ENCODE results near the gene CDK19. TPM values are rescaled to one million over a fixed set of nuclear protein-coding genes. Genes with fewer than 3 reads are reported as not detected.
"Not testable (repeated sequence)": the region's sequence is repeated elsewhere in the genome, so short reads cannot be mapped to it uniquely, and the experiment has no call there.

The CDK19 gene
- total RNA-seq, 4 donors from 2014 or later = 3.0 to 7.4 (median 6.3) TPM

DNA sequence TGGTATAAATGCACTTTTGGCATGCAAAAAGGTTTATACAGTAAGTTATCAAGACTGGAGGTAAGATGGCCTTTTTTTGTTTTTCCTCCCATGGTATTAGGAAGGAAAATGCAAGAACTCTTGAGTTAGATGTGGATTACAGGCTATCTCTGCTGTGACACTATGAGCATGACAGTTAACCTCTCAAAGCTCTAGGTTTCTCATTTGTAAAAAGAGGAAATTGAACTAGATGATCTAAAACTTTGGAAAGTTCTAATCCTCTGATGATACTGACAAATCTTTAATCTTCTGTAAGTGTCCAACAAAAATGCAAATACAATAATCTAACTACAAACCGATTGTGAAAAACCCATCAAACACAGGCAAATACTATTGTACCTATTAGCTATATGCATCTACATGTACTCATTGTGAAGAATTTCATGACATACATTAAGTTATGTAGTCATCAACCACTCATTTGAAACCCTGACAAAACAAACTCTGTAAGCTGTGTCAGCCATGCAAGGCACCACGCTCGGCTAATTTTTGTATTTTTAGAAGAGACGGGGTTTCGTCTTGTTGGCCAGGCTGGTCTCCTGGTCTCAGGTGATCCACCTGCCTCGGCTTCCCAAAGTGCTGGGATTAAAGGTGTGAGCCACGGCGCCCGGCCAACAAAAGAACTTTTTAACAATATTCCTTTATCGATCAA lies 4.2 kb downstream of the CDK19 start:
- Histone ChIP-seq H3K27ac (no peak overlapping the region), H3K27me3 (no peaks in the 10 kb centered on the region), H3K36me3 (no peaks in the 10 kb centered on the region), H3K9me3 (no peaks in the 10 kb centered on the region), H3K4me3 (no peak overlapping the region), H3K4me1 (peaks cover 16 to 20% of the 10 kb centered on the region in 2 donors)
- DNase-seq (no peak), ATAC-seq (no peak)
- in situ Hi-C loops (cut with MboI; ENCODE audit: low sequenced_read_pairs in 4 of 4) (loop anchor here (10.0 kb wide), 2 partner anchors 64 to 144 kb away; partner anchors contain the start of genes AMD1 (in 2 of the 4) and GTF3C6 (in 2 of the 4)), intact Hi-C loops (cut with DNase I; ENCODE audit: low total_unique reads) (loop anchor here (10.0 kb wide), 2 partner anchors 626 to 854 kb away; partner anchors contain the start of gene CDC40)
- TF ChIP-seq POLR2A (IDR thresholded peaks at IDR 0.05) = no peak
- TF ChIP-seq, protein P1, sequence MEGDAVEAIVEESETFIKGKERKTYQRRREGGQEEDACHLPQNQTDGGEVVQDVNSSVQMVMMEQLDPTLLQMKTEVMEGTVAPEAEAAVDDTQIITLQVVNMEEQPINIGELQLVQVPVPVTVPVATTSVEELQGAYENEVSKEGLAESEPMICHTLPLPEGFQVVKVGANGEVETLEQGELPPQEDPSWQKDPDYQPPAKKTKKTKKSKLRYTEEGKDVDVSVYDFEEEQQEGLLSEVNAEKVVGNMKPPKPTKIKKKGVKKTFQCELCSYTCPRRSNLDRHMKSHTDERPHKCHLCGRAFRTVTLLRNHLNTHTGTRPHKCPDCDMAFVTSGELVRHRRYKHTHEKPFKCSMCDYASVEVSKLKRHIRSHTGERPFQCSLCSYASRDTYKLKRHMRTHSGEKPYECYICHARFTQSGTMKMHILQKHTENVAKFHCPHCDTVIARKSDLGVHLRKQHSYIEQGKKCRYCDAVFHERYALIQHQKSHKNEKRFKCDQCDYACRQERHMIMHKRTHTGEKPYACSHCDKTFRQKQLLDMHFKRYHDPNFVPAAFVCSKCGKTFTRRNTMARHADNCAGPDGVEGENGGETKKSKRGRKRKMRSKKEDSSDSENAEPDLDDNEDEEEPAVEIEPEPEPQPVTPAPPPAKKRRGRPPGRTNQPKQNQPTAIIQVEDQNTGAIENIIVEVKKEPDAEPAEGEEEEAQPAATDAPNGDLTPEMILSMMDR (IDR thresholded peaks at IDR 0.05 in 4 of 5, conservative IDR thresholded peaks at IDR 0.05 in 1 of 5) = no peak

DNA sequence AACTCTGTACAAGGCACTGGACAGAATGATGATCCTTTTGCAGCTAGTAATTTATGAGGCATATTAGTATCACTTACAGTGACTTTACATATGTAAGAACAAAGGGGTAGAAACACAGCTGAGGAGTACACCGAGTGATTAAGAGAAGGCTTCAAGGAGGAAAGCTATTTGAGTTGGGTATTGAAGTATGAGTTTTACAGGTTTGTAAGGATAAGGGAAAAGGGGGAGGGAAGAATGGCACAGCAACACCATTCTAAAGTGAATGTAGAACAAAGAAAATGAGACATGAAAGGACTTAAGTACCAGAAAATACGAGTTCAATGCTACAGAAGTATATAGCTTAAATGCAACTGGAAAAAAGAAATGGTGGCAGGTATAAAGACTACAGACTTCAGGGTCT lies 5.5 kb downstream of the CDK19 start:
- ATAC-seq (no peak), DNase-seq (no peak)
- Histone ChIP-seq H3K9me3 (no peaks in the 10 kb centered on the region), H3K27me3 (no peaks in the 10 kb centered on the region), H3K27ac (no peak overlapping the region), H3K36me3 (no peaks in the 10 kb centered on the region), H3K4me3 (no peak overlapping the region), H3K4me1 (peaks cover 15 to 20% of the 10 kb centered on the region in 2 donors)
- intact Hi-C loops (cut with DNase I; ENCODE audit: low total_unique reads) = loop anchor here (10.0 kb wide), 2 partner anchors 625 to 855 kb away; partner anchors contain the start of gene CDC40
- TF ChIP-seq, protein P1 (IDR thresholded peaks at IDR 0.05 in 4 of 5, conservative IDR thresholded peaks at IDR 0.05 in 1 of 5) = no peak
- no peak for TF ChIP-seq POLR2A (IDR thresholded peaks at IDR 0.05)
- in situ Hi-C loops (cut with MboI; ENCODE audit: low sequenced_read_pairs in 4 of 4) = loop anchor here (5.0 to 10.0 kb wide), 3 partner anchors 65 to 145 kb away; partner anchors contain the start of genes AMD1 (in 2 of the 4) and GTF3C6 (in 2 of the 4)

DNA sequence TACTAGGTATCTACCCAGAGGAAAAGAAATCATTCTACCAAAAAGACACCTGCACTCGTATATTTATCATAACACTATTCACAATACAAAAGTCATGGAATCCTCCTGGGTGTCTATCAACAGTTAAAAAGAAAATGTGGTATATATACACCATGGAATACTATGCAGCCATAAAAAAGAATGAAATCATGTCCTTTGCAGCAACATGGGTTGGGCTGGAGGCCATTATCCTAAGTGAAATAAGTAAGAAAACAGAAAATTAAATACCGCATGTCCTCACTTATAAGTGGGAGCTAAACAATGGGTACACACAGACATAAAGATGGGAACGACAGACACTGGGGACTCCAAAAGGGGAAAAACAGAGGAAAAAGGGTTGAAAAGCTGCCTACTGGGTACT lies 13.1 kb downstream of the CDK19 start:
- ATAC-seq; intact Hi-C loops (cut with DNase I; ENCODE audit: low total_unique reads); in situ Hi-C loops (cut with MboI; ENCODE audit: low sequenced_read_pairs in 4 of 4); H3K27ac ChIP-seq; H3K9me3 ChIP-seq; H3K27me3 ChIP-seq; H3K4me3 ChIP-seq; DNase-seq; H3K36me3 ChIP-seq: not testable (repeated sequence)
- peaks cover 11 to 18% of the 10 kb centered on the region in 2 donors for H3K4me1 ChIP-seq

DNA sequence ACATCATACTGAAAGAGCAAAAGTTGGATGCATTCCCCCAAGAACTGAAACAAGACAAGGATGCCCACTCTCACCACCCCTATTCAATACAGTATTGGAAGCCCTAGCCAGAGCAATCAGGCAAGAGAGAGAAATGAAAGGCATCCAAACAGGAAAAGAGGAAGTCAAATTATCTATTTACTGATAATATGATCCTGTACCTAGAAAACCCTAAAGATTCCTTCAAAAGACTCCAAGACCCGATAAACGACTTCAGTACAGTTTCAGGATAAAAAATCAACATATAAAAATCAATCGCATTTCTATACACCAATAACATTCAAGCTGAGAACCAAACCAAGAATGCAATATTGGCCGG lies 14.5 kb downstream of the CDK19 start:
- Histone ChIP-seq H3K4me3 (no peak overlapping the region), H3K27me3 (no peaks in the 10 kb centered on the region), H3K9me3 (no peaks in the 10 kb centered on the region), H3K36me3 (no peaks in the 10 kb centered on the region), H3K4me1 (peaks cover 9% of the 10 kb centered on the region in 2 donors), H3K27ac (no peak overlapping the region)
- TF ChIP-seq, protein P1 (IDR thresholded peaks at IDR 0.05 in 4 of 5, conservative IDR thresholded peaks at IDR 0.05 in 1 of 5) = no peak
- TF ChIP-seq POLR2A (IDR thresholded peaks at IDR 0.05) = no peak
- ATAC-seq (no peak), DNase-seq (no peak)
- in situ Hi-C loops (cut with MboI; ENCODE audit: low sequenced_read_pairs in 4 of 4) (no loop called here), intact Hi-C loops (cut with DNase I; ENCODE audit: low total_unique reads) (no loop called here)

DNA sequence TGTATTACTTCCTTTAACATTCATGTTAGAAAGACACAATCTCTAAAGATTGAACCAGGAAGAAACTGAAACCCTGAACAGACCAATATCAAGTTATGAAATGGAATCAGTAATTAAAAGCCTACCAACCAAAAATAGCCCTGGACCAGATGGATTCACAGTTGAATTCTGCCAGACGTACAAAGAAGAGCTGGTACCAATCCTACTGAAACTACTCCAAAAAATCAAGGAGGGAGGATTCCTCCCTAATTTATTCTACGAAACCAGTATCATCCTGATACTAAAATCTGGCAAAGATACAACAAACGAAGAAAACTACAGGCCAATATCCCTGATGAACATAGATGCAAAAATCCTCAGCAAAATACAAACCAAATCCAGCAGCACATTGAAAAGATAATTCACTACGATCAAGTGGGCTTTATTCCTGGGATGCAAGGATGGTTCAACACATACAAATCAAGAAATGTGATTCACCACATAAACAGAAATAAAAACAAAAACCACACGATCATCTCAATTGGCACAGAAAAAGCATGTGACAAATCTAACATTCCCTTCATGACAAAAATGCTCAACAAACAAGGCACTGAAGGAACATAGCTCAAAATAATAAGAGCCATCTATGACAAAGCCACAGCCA lies 15.0 kb downstream of the CDK19 start:
- TF ChIP-seq, protein P1 (IDR thresholded peaks at IDR 0.05 in 4 of 5, conservative IDR thresholded peaks at IDR 0.05 in 1 of 5) = no peak
- TF ChIP-seq POLR2A (IDR thresholded peaks at IDR 0.05) = no peak
- H3K4me3 ChIP-seq = no peak overlapping the region
- H3K27ac ChIP-seq = no peak overlapping the region
- intact Hi-C loops (cut with DNase I; ENCODE audit: low total_unique reads) = no loop called here
- no peaks in the 10 kb centered on the region for H3K36me3 ChIP-seq
- ATAC-seq = no peak
- in situ Hi-C loops (cut with MboI; ENCODE audit: low sequenced_read_pairs in 4 of 4) = no loop called here
- H3K27me3 ChIP-seq = no peaks in the 10 kb centered on the region
- peaks cover 9% of the 10 kb centered on the region in 2 donors for H3K4me1 ChIP-seq
- DNase-seq = no peak
- H3K9me3 ChIP-seq = no peaks in the 10 kb centered on the region
